ENCODE measurements around the gene GPER1.

DNA sequence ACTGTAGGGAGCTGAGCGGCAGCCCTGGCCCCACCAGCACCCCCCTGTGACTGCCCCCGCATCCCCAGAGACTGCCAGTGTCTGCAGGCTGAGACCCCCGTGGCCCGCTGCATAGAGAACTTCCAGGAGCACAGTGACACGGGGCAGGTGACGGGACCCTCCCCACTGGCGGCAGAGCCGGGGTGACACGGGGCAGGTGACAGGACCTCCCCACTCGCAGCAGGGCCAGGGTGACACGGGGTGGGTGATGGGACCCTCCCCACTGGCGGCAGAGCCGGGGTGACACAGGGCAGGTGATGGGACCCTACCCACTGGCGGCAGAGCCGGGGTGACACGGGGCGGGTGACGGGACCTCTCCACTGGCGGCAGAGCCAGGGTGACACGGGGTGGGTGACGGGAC, 2.3 kb downstream of the GPER1 start:
- TF ChIP-seq, protein P1, sequence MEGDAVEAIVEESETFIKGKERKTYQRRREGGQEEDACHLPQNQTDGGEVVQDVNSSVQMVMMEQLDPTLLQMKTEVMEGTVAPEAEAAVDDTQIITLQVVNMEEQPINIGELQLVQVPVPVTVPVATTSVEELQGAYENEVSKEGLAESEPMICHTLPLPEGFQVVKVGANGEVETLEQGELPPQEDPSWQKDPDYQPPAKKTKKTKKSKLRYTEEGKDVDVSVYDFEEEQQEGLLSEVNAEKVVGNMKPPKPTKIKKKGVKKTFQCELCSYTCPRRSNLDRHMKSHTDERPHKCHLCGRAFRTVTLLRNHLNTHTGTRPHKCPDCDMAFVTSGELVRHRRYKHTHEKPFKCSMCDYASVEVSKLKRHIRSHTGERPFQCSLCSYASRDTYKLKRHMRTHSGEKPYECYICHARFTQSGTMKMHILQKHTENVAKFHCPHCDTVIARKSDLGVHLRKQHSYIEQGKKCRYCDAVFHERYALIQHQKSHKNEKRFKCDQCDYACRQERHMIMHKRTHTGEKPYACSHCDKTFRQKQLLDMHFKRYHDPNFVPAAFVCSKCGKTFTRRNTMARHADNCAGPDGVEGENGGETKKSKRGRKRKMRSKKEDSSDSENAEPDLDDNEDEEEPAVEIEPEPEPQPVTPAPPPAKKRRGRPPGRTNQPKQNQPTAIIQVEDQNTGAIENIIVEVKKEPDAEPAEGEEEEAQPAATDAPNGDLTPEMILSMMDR (IDR thresholded peaks at IDR 0.05) = no peak
- no peak for TF ChIP-seq POLR2A (IDR thresholded peaks at IDR 0.05)

All from adrenal gland (tissue), 5 donors.